ENCODE data around the gene EVL.

The EVL gene

GRCh38 chr14:100132161-100132902, 67.1 kb downstream of the EVL start:
- no peak for DNase-seq

GRCh38 chr14:100132903-100133510, 67.8 kb downstream of the EVL start:
- no peak for DNase-seq

GRCh38 chr14:100134586-100134985, 69.4 kb downstream of the EVL start:
- DNase-seq: no peak

GRCh38 chr14:100135073-100135472, 69.9 kb downstream of the EVL start:
- no peak for DNase-seq

- no peak for DNase-seq
Measured at GRCh38 chr14:100135784-100136183, 70.6 kb downstream of the EVL start.

- DNase-seq: no peak
Measured at GRCh38 chr14:100137173-100137572, 72.0 kb downstream of the EVL start.

- DNase-seq: no peak
Measured at GRCh38 chr14:100138082-100138787, 73.0 kb downstream of the EVL start.

- DNase-seq: no peak
Measured at GRCh38 chr14:100138955-100139354, 73.7 kb downstream of the EVL start.

- DNase-seq: peak; percentile 28
Measured at GRCh38 chr14:100140452-100141078, 75.3 kb downstream of the EVL start.

GRCh38 chr14:100141098-100141497, 75.9 kb downstream of the EVL start:
- no peak for DNase-seq

- no peak for DNase-seq
Measured at GRCh38 chr14:100142073-100143040, 77.1 kb downstream of the EVL start.

- no peak for DNase-seq
Measured at GRCh38 chr14:100143523-100143922, 78.3 kb downstream of the EVL start.

- DNase-seq: no peak
Measured at GRCh38 chr14:100143934-100144333, 78.7 kb downstream of the EVL start.

GRCh38 chr14:100144645-100144995, 79.4 kb downstream of the EVL start:
- DNase-seq: no peak

- DNase-seq: no peak
Measured at GRCh38 chr14:100144996-100145646, 79.9 kb downstream of the EVL start.

GRCh38 chr14:100145682-100146464, 80.7 kb downstream of the EVL start:
- no peak for DNase-seq

- DNase-seq: no peak
Measured at GRCh38 chr14:100146531-100147091, 81.4 kb downstream of the EVL start.

- peak; percentile 15 for DNase-seq
Measured at GRCh38 chr14:100147181-100147631, 82.0 kb downstream of the EVL start.

GRCh38 chr14:100147691-100148464, 82.7 kb downstream of the EVL start:
- DNase-seq: no peak
